Mesendoderm (in vitro differentiated cells): ENCODE results near the gene MRPL51.

Experiments
- DNase-seq: peaks from one replicate; pipeline ENCODE4 v3.0.0; 2013
- H2AK5ac ChIP-seq: 2 replicates; pipeline ENCODE4 v1.6.1; 2013; ENCODE audit warnings: low read length, inconsistent platforms
- H2BK120ac ChIP-seq: 2 replicates; pipeline ENCODE4 v1.6.1; 2013; ENCODE audit warnings: low read depth, mild to moderate bottlenecking, low read length, moderate library complexity, mixed read lengths
- H2BK15ac ChIP-seq: replicated peaks from 2 replicates; pipeline ENCODE4 v1.6.1; 2013; ENCODE audit warnings: low read depth, mild to moderate bottlenecking, moderate library complexity
- H2BK5ac ChIP-seq: 2 replicates; pipeline ENCODE4 v1.6.1; 2013; ENCODE audit warnings: low read length, inconsistent platforms
- H3K18ac ChIP-seq: 2 replicates; pipeline ENCODE4 v1.6.1; 2013; ENCODE audit warnings: mild to moderate bottlenecking, low read length, mixed read lengths
- H3K23ac ChIP-seq: one replicate; pipeline ENCODE4 v1.6.1; 2013; ENCODE audit warnings: low read length
- H3K27ac ChIP-seq: 2 replicates; pipeline ENCODE4 v1.5.1; 2013; ENCODE audit warnings: low read depth, mild to moderate bottlenecking, inconsistent platforms, low read length, moderate library complexity
- H3K27me3 ChIP-seq: 2 replicates; pipeline ENCODE4 v1.6.1; 2013; ENCODE audit warnings: low read length, control low read depth, mild to moderate bottlenecking, inconsistent platforms; ENCODE audit not compliant: insufficient read depth, poor library complexity
- H3K36me3 ChIP-seq: 2 replicates; pipeline ENCODE4 v1.6.1; 2013; ENCODE audit warnings: low read length, inconsistent platforms; ENCODE audit not compliant: control insufficient read depth, insufficient read depth
- H3K4ac ChIP-seq: one replicate; pipeline ENCODE4 v1.6.1; 2013; ENCODE audit warnings: low read depth, mild to moderate bottlenecking, low read length, moderate library complexity
- H3K4me1 ChIP-seq: 2 replicates; pipeline ENCODE4 v1.6.1; 2013; ENCODE audit warnings: low read depth, low read length, inconsistent platforms; ENCODE audit not compliant: control insufficient read depth
- H3K4me2 ChIP-seq: 2 replicates; pipeline ENCODE4 v1.6.1; 2013; ENCODE audit warnings: low read length
- H3K4me3 ChIP-seq: 2 replicates; pipeline ENCODE4 v1.5.1; 2013; ENCODE audit warnings: mild to moderate bottlenecking, low read length
- H3K56ac ChIP-seq: one replicate; pipeline ENCODE4 v1.6.1; 2013; ENCODE audit warnings: low read length
- H3K79me1 ChIP-seq: 2 replicates; pipeline ENCODE4 v1.6.1; 2013; ENCODE audit warnings: low read length, inconsistent platforms
- H3K79me2 ChIP-seq: 2 replicates; pipeline ENCODE4 v1.6.1; 2013; ENCODE audit warnings: mild to moderate bottlenecking, low read length; ENCODE audit not compliant: control insufficient read depth, insufficient read depth
- H3K9ac ChIP-seq: 2 replicates; pipeline ENCODE4 v1.6.1; 2013; ENCODE audit warnings: low read length, inconsistent platforms
- H4K5ac ChIP-seq: one replicate; pipeline ENCODE4 v1.6.1; 2013; ENCODE audit warnings: low read length
- H4K8ac ChIP-seq: one replicate; pipeline ENCODE4 v1.6.1; 2013; ENCODE audit warnings: low read depth, mild to moderate bottlenecking, control low read depth, low read length, moderate library complexity
- WGBS: extraction: QIAGEN DNeasy Blood & Tissue Kit; methylation state at CpG from one replicate; pipeline ENCODE4 v1.1.7; 2013; ENCODE audit warnings: low lambda C conversion rate, missing lambda C conversion rate; ENCODE audit not compliant: insufficient coverage; ENCODE audit errors: extremely low coverage; 5-methylcytosine and 5-hydroxymethylcytosine counted together

MRPL51 gene

DNA sequence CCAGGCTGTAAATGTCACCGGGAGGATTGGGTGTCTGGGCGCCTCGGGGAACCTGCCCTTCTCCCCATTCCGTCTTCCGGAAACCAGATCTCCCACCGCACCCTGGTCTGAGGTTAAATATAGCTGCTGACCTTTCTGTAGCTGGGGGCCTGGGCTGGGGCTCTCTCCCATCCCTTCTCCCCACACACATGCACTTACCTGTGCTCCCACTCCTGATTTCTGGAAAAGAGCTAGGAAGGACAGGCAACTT lies 42.6 kb upstream of the MRPL51 start:
- Histone ChIP-seq H3K79me1 (peaks cover 2% of the 10 kb centered on the region), H3K9ac (peak overlapping the region; percentile 100), H3K79me2 (peaks cover 25% of the 10 kb centered on the region), H4K5ac (no peak overlapping the region), H3K18ac (peak overlapping the region; percentile 85), H4K8ac (no peak overlapping the region), H2BK5ac (peak overlapping the region; percentile 79), H2AK5ac (no peak overlapping the region), H2BK15ac (no peak overlapping the region), H3K36me3 (peaks cover 26% of the 10 kb centered on the region), H3K4ac (no peak overlapping the region), H3K4me1 (peaks cover 17% of the 10 kb centered on the region), H3K27ac (peak overlapping the region; percentile 94), H3K4me3 (peak overlapping the region; percentile 75), H2BK120ac (no peak overlapping the region), H3K23ac (peak overlapping the region; percentile 20), H3K27me3 (no peaks in the 10 kb centered on the region), H3K56ac (peak overlapping the region; percentile 92), H3K4me2 (peak overlapping the region; percentile 69)
- no CpG with 5 or more reads among the region's 6 CpGs for WGBS
- DNase-seq: no peak

GRCh38 chr12:6534945-6535696 lies 42.1 kb upstream of the MRPL51 start:
- Histone ChIP-seq H4K8ac (peak overlapping the region; percentile 5), H3K4me1 (peaks cover 17% of the 10 kb centered on the region), H3K18ac (peak overlapping the region; percentile 85), H2BK5ac (peak overlapping the region; percentile 79), H3K27ac (peak overlapping the region; percentile 94), H3K27me3 (no peaks in the 10 kb centered on the region), H3K4me2 (peak overlapping the region; percentile 69), H3K56ac (peak overlapping the region; percentile 92), H3K36me3 (peaks cover 32% of the 10 kb centered on the region), H3K4me3 (peak overlapping the region; percentile 75), H2BK120ac (peak overlapping the region; percentile 46), H3K23ac (peak overlapping the region; percentile 94), H2BK15ac (no peak overlapping the region), H3K9ac (peak overlapping the region; percentile 100), H3K4ac (peak overlapping the region; percentile 87), H3K79me2 (peaks cover 25% of the 10 kb centered on the region), H4K5ac (no peak overlapping the region), H2AK5ac (peak overlapping the region; percentile 69), H3K79me1 (peaks cover 2% of the 10 kb centered on the region)
- no CpG with 5 or more reads among the region's 52 CpGs for WGBS
- peak; percentile 80 for DNase-seq

DNA sequence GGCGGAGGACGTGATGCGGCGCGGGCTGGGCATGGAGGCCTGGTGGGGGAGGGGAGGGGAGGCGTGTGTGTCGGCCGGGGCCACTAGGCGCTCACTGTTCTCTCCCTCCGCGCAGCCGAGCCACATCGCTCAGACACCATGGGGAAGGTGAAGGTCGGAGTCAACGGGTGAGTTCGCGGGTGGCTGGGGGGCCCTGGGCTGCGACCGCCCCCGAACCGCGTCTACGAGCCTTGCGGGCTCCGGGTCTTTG lies 41.6 kb upstream of the MRPL51 start:
- H2BK120ac ChIP-seq: peak overlapping the region; percentile 46
- peak overlapping the region; percentile 94 for H3K23ac ChIP-seq
- no peaks in the 10 kb centered on the region for H3K27me3 ChIP-seq
- H3K79me1 ChIP-seq: peaks cover 2% of the 10 kb centered on the region
- peak overlapping the region; percentile 79 for H2BK5ac ChIP-seq
- H3K4me1 ChIP-seq: peaks cover 15% of the 10 kb centered on the region
- WGBS: no CpG with 5 or more reads among the region's 25 CpGs
- H3K79me2 ChIP-seq: peaks cover 25% of the 10 kb centered on the region
- H2AK5ac ChIP-seq: peak overlapping the region; percentile 69
- H4K8ac ChIP-seq: peak overlapping the region; percentile 5
- H3K56ac ChIP-seq: peak overlapping the region; percentile 92
- peak overlapping the region; percentile 75 for H3K4me3 ChIP-seq
- peak overlapping the region; percentile 85 for H3K18ac ChIP-seq
- H4K5ac ChIP-seq: no peak overlapping the region
- peaks cover 36% of the 10 kb centered on the region for H3K36me3 ChIP-seq
- H3K4ac ChIP-seq: peak overlapping the region; percentile 87
- H3K9ac ChIP-seq: peak overlapping the region; percentile 100
- H3K27ac ChIP-seq: peak overlapping the region; percentile 94
- DNase-seq: no peak
- peak overlapping the region; percentile 8 for H3K4me2 ChIP-seq
- no peak overlapping the region for H2BK15ac ChIP-seq

- Histone ChIP-seq H3K79me1 (peaks cover 2% of the 10 kb centered on the region), H4K5ac (no peak within 1 kb of the TSS), H3K9ac (peak within 1 kb of the TSS; percentile 100), H3K4ac (peak within 1 kb of the TSS; percentile 87), H3K4me1 (peaks cover 15% of the 10 kb centered on the region), H3K18ac (peak within 1 kb of the TSS; percentile 85), H3K23ac (peak within 1 kb of the TSS; percentile 94), H3K27me3 (no peaks in the 10 kb centered on the region), H3K79me2 (peaks cover 25% of the 10 kb centered on the region), H2BK5ac (peak within 1 kb of the TSS; percentile 99), H3K56ac (peak within 1 kb of the TSS; percentile 100), H3K27ac (peak within 1 kb of the TSS; percentile 96), H4K8ac (peak within 1 kb of the TSS; percentile 5), H2BK120ac (peak within 1 kb of the TSS; percentile 83), H2BK15ac (no peak within 1 kb of the TSS), H3K36me3 (peaks cover 38% of the 10 kb centered on the region), H3K4me3 (peak within 1 kb of the TSS; percentile 75), H2AK5ac (peak within 1 kb of the TSS; percentile 69), H3K4me2 (peak within 1 kb of the TSS; percentile 97)
- no CpG with 5 or more reads among the region's 62 CpGs for WGBS
- DNase-seq: peak; percentile 99
Observed at GRCh38 chr12:6533923-6534694, 41.0 kb upstream of the MRPL51 start, which contains the start of gene GAPDH. Gene GAPDH, plus strand, starts transcription at chr12:6534517. Its CDS starts 316 bp downstream, at chr12:6534833.

DNA sequence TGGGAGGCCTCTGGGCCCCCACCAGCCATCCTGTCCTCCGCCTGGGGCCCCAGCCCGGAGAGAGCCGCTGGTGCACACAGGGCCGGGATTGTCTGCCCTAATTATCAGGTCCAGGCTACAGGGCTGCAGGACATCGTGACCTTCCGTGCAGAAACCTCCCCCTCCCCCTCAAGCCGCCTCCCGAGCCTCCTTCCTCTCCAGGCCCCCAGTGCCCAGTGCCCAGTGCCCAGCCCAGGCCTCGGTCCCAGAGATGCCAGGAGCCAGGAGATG lies 40.5 kb upstream of the MRPL51 start:
- peaks cover 15% of the 10 kb centered on the region for H3K4me1 ChIP-seq
- DNase-seq: no peak

More for the DNA sequence above, 40.5 kb upstream of the MRPL51 start:
- H2BK15ac ChIP-seq: no peak overlapping the region
- H3K27ac ChIP-seq: peak overlapping the region; percentile 96
- peak overlapping the region; percentile 96 for H3K4me2 ChIP-seq
- no peak overlapping the region for H2AK5ac ChIP-seq
- H3K79me1 ChIP-seq: peaks cover 2% of the 10 kb centered on the region
- WGBS: no CpG with 5 or more reads among the region's 9 CpGs
- peak overlapping the region; percentile 72 for H3K4ac ChIP-seq
- H3K79me2 ChIP-seq: peaks cover 25% of the 10 kb centered on the region
- no peak overlapping the region for H4K8ac ChIP-seq
- peak overlapping the region; percentile 83 for H2BK120ac ChIP-seq
- H3K4me3 ChIP-seq: peak overlapping the region; percentile 75
- peaks cover 41% of the 10 kb centered on the region for H3K36me3 ChIP-seq
- H2BK5ac ChIP-seq: peak overlapping the region; percentile 95
- peak overlapping the region; percentile 99 for H3K9ac ChIP-seq
- no peak overlapping the region for H4K5ac ChIP-seq
- no peaks in the 10 kb centered on the region for H3K27me3 ChIP-seq
- H3K23ac ChIP-seq: peak overlapping the region; percentile 94
- peak overlapping the region; percentile 100 for H3K56ac ChIP-seq
- peak overlapping the region; percentile 83 for H3K18ac ChIP-seq
